Cerebellar nuclear complex (tissue), 1 donor: ENCODE data around the gene CARD8.
"Not testable (repeated sequence)": the region's sequence is repeated elsewhere in the genome, so short reads cannot be mapped to it uniquely, and the experiment has no call there.

Experiments used
- DNase-seq, 2 experiments: peaks; one replicate each; lab custom pipeline; 2025; lab: John Stamatoyannopoulos, UW

The CARD8 gene

GRCh38 chr19:48260359-48260714 is 4.6 kb upstream of the CARD8 start:
- DNase-seq: not testable (repeated sequence)

GRCh38 chr19:48258992-48259391 is 3.3 kb upstream of the CARD8 start:
- DNase-seq: not testable (repeated sequence)

GRCh38 chr19:48258350-48258749 is 2.6 kb upstream of the CARD8 start:
- DNase-seq: no peak

GRCh38 chr19:48254529-48254970 is 1.2 kb downstream of the CARD8 start:
- DNase-seq: no peak

- DNase-seq: no peak
Observed at GRCh38 chr19:48253999-48254398, 1.7 kb downstream of the CARD8 start.

GRCh38 chr19:48252609-48253008 is 3.1 kb downstream of the CARD8 start:
- DNase-seq: no peak

- DNase-seq: no peak
Observed at GRCh38 chr19:48250290-48251025, 5.3 kb downstream of the CARD8 start.

GRCh38 chr19:48249502-48250014 is 6.2 kb downstream of the CARD8 start:
- no peak for DNase-seq

- no peak for DNase-seq
Observed at GRCh38 chr19:48248081-48248833, 7.5 kb downstream of the CARD8 start.

- no peak for DNase-seq
Observed at GRCh38 chr19:48247212-48247611, 8.5 kb downstream of the CARD8 start.

- DNase-seq: no peak
Observed at GRCh38 chr19:48246101-48246500, 9.6 kb downstream of the CARD8 start.

GRCh38 chr19:48244281-48244680 is 11.4 kb downstream of the CARD8 start:
- no peak for DNase-seq

GRCh38 chr19:48241771-48242170 is 13.9 kb downstream of the CARD8 start:
- not testable (repeated sequence) for DNase-seq

GRCh38 chr19:48239582-48240141 is 16.1 kb downstream of the CARD8 start:
- DNase-seq: no peak

GRCh38 chr19:48239120-48239519 is 16.6 kb downstream of the CARD8 start:
- DNase-seq: no peak

GRCh38 chr19:48237057-48237456 is 18.7 kb downstream of the CARD8 start:
- no peak for DNase-seq

- no peak for DNase-seq
Observed at GRCh38 chr19:48230555-48231129, 25.1 kb downstream of the CARD8 start.

GRCh38 chr19:48221628-48222027 is 34.1 kb downstream of the CARD8 start:
- DNase-seq: no peak

- not testable (repeated sequence) for DNase-seq
Observed at GRCh38 chr19:48220784-48221183, 34.9 kb downstream of the CARD8 start.

GRCh38 chr19:48218997-48219396 is 36.7 kb downstream of the CARD8 start:
- DNase-seq: no peak

- DNase-seq: no peak
Observed at GRCh38 chr19:48216933-48217332, 38.8 kb downstream of the CARD8 start.

GRCh38 chr19:48213959-48214358 is 41.8 kb downstream of the CARD8 start:
- no peak for DNase-seq
